HEK293 (cell line): ENCODE measurements around the gene GALR2.

ENCODE experiments used
- CTCF ChIA-PET: fragments of 350-600 bp; formaldehyde crosslinking; extraction: SDS; loops from one replicate; lab custom pipeline; 2021; ENCODE audit warnings: antibody characterized with exemption; lab: Yijun Ruan, JAX
- POLR2A ChIA-PET: fragments of 300-600 bp; formaldehyde crosslinking; extraction: SDS; loops from one replicate; lab custom pipeline; 2020; ENCODE audit warnings: antibody characterized with exemption, inconsistent platforms; lab: Yijun Ruan, JAX
- H3K27ac ChIP-seq: fragments of 200-500 bp; sonication (Bioruptor generic); 2 replicates; pipeline ENCODE4 v1.5.1; 2014; ENCODE audit warnings: low read depth, low read length, control low read depth, inconsistent platforms; ENCODE audit errors: extremely low read depth
- H3K36me3 ChIP-seq, 2 experiments: fragments of 200-500 bp in 1 of 2; sonication (Bioruptor generic) in 1 of 2; 1 replicate in 1 of 2; 2 replicates in 1 of 2; pipeline ENCODE4 v1.5.1; 2014 to 2017; ENCODE audit warnings: inconsistent platforms in 2 of 2, low read length in 2 of 2; ENCODE audit not compliant: control insufficient read depth in 2 of 2, insufficient read depth in 1 of 2
- H3K4me1 ChIP-seq: fragments of 200-500 bp; sonication (Bioruptor generic); 2 replicates; pipeline ENCODE4 v1.5.1; 2014; ENCODE audit warnings: mild to moderate bottlenecking, low read length, inconsistent platforms; ENCODE audit not compliant: control insufficient read depth, insufficient read depth
- H3K4me3 ChIP-seq: 2 replicates; pipeline ENCODE4 v1.5.1; 2011; ENCODE audit warnings: low read depth, mild to moderate bottlenecking, control low read depth, low read length, moderate library complexity
- H3K9me3 ChIP-seq: fragments of 200-500 bp; sonication (Bioruptor generic); 2 replicates; pipeline ENCODE4 v1.5.1; 2014; ENCODE audit warnings: low read depth, low read length, inconsistent platforms; ENCODE audit not compliant: control insufficient read depth, insufficient read depth
- BCL11B ChIP-seq: fragments of 450-650 bp; formaldehyde crosslinking; IDR thresholded peaks from 2 replicates; pipeline ENCODE4 v1.5.1; 2016; ENCODE audit warnings: low read depth, missing biosample characterization, missing genetic modification characterization
- GFI1B ChIP-seq: fragments of 450-650 bp; formaldehyde crosslinking; IDR thresholded peaks from 2 replicates; pipeline ENCODE4 v1.5.1; 2016; ENCODE audit warnings: missing biosample characterization, missing genetic modification characterization
- GLIS1 ChIP-seq: fragments of 450-650 bp; formaldehyde crosslinking; IDR thresholded peaks from 2 replicates; pipeline ENCODE4 v1.5.1; 2016; ENCODE audit warnings: missing biosample characterization, missing genetic modification characterization
- GLIS2 ChIP-seq: fragments of 450-650 bp; formaldehyde crosslinking; IDR thresholded peaks from 2 replicates; pipeline ENCODE4 v1.5.1; 2016; ENCODE audit warnings: missing biosample characterization, missing genetic modification characterization
- KLF7 ChIP-seq: fragments of 450-650 bp; formaldehyde crosslinking; IDR thresholded peaks from 2 replicates; pipeline ENCODE4 v1.5.1; 2016; ENCODE audit warnings: missing biosample characterization, missing genetic modification characterization, borderline replicate concordance
- SP7 ChIP-seq: fragments of 450-650 bp; formaldehyde crosslinking; IDR thresholded peaks from 2 replicates; pipeline ENCODE4 v1.5.1; 2016; ENCODE audit warnings: missing biosample characterization, missing genetic modification characterization
- YY1 ChIP-seq: fragments of 450-650 bp; formaldehyde crosslinking; IDR thresholded peaks from 2 replicates; pipeline ENCODE4 v1.5.1; 2018; ENCODE audit warnings: missing biosample characterization, missing genetic modification characterization
- ZBTB10 ChIP-seq: fragments of 450-650 bp; formaldehyde crosslinking; IDR thresholded peaks from 2 replicates; pipeline ENCODE4 v1.5.1; 2016; ENCODE audit warnings: missing biosample characterization, missing genetic modification characterization
- ZBTB48 ChIP-seq: fragments of 450-650 bp; formaldehyde crosslinking; IDR thresholded peaks from 2 replicates; pipeline ENCODE4 v1.5.1; 2016; ENCODE audit warnings: missing biosample characterization, missing genetic modification characterization
- ZNF133 ChIP-seq: fragments of 450-650 bp; formaldehyde crosslinking; IDR thresholded peaks from 2 replicates; pipeline ENCODE4 v1.5.1; 2016; ENCODE audit warnings: missing biosample characterization, missing genetic modification characterization
- ZNF146 ChIP-seq: fragments of 450-650 bp; formaldehyde crosslinking; IDR thresholded peaks from 2 replicates; pipeline ENCODE4 v1.5.1; 2016; ENCODE audit warnings: missing biosample characterization, missing genetic modification characterization
- ZNF202 ChIP-seq: fragments of 450-650 bp; formaldehyde crosslinking; IDR thresholded peaks from 2 replicates; pipeline ENCODE4 v1.5.1; 2016; ENCODE audit warnings: missing biosample characterization, missing genetic modification characterization, borderline replicate concordance
- ZNF211 ChIP-seq: fragments of 450-650 bp; formaldehyde crosslinking; IDR thresholded peaks from 2 replicates; pipeline ENCODE4 v1.5.1; 2016; ENCODE audit warnings: low read depth, missing biosample characterization, missing genetic modification characterization
- ZNF266 ChIP-seq: fragments of 450-650 bp; formaldehyde crosslinking; IDR thresholded peaks from 2 replicates; pipeline ENCODE4 v1.5.1; 2016; ENCODE audit warnings: missing biosample characterization, missing genetic modification characterization, low read depth
- ZNF292 ChIP-seq: fragments of 450-650 bp; formaldehyde crosslinking; IDR thresholded peaks from 2 replicates; pipeline ENCODE4 v1.5.1; 2016; ENCODE audit warnings: low read depth, missing biosample characterization, missing genetic modification characterization, borderline replicate concordance
- ZNF488 ChIP-seq: fragments of 450-650 bp; formaldehyde crosslinking; IDR thresholded peaks from 2 replicates; pipeline ENCODE4 v1.5.1; 2016; ENCODE audit warnings: missing biosample characterization, missing genetic modification characterization
- ZNF514 ChIP-seq: fragments of 450-650 bp; formaldehyde crosslinking; IDR thresholded peaks from 2 replicates; pipeline ENCODE4 v1.5.1; 2016; ENCODE audit warnings: missing biosample characterization, missing genetic modification characterization
- ZNF558 ChIP-seq: fragments of 450-650 bp; formaldehyde crosslinking; IDR thresholded peaks from 2 replicates; pipeline ENCODE4 v1.5.1; 2016; ENCODE audit warnings: missing biosample characterization, missing genetic modification characterization
- ZNF561 ChIP-seq: fragments of 450-650 bp; IDR thresholded peaks from 2 replicates; pipeline ENCODE4 v1.5.1; 2018; ENCODE audit warnings: missing biosample characterization, missing genetic modification characterization, borderline replicate concordance
- ZNF600 ChIP-seq: fragments of 450-650 bp; formaldehyde crosslinking; IDR thresholded peaks from 2 replicates; pipeline ENCODE4 v1.5.1; 2016; ENCODE audit warnings: missing biosample characterization, missing genetic modification characterization
- ZNF658 ChIP-seq: fragments of 450-650 bp; formaldehyde crosslinking; IDR thresholded peaks from 2 replicates; pipeline ENCODE4; 2016; ENCODE audit warnings: missing biosample characterization, missing genetic modification characterization
- ZNF664 ChIP-seq: fragments of 450-650 bp; formaldehyde crosslinking; IDR thresholded peaks from 2 replicates; pipeline ENCODE4 v1.5.1; 2016; ENCODE audit warnings: missing biosample characterization, missing genetic modification characterization
- ZNF677 ChIP-seq: fragments of 450-650 bp; IDR thresholded peaks from 2 replicates; pipeline ENCODE4 v1.5.0; 2018; ENCODE audit warnings: missing biosample characterization, mild to moderate bottlenecking, missing genetic modification characterization, moderate library complexity
- ZNF776 ChIP-seq: fragments of 450-650 bp; formaldehyde crosslinking; IDR thresholded peaks from 2 replicates; pipeline ENCODE4 v1.5.0; 2017; ENCODE audit warnings: missing biosample characterization, missing genetic modification characterization, borderline replicate concordance
- ZNF785 ChIP-seq: fragments of 450-650 bp; formaldehyde crosslinking; IDR thresholded peaks from 2 replicates; pipeline ENCODE4 v1.5.1; 2016; ENCODE audit warnings: missing biosample characterization, missing genetic modification characterization
- ZNF837 ChIP-seq: fragments of 450-650 bp; formaldehyde crosslinking; IDR thresholded peaks from 2 replicates; pipeline ENCODE4 v1.5.1; 2016; ENCODE audit warnings: missing biosample characterization, missing genetic modification characterization
- TF ChIP-seq, protein P1 (sequence below): fragments of 450-650 bp; formaldehyde crosslinking; IDR thresholded peaks from 2 replicates; pipeline ENCODE4 v1.5.1; 2016; ENCODE audit warnings: missing biosample characterization, missing genetic modification characterization
- TF ChIP-seq, protein P2 (sequence below): fragments of 450-650 bp; formaldehyde crosslinking; optimal IDR thresholded peaks from 2 replicates; pipeline ENCODE3; 2016; ENCODE audit warnings: missing biosample characterization, mild to moderate bottlenecking, missing genetic modification characterization

GALR2 gene

GRCh38 chr17:76072148-76072858 is 2.3 kb upstream of the GALR2 start, which contains the start of gene SRP68 (continued):
- no peak for TF ChIP-seq ZNF202 (tag by site-specific recombination)
- peak; percentile 68; the same call in 1 of the 2 replicates for TF ChIP-seq ZNF561 (tag by site-specific recombination)
- no peak for TF ChIP-seq ZNF776 (tag by site-specific recombination)
- TF ChIP-seq, protein P1, sequence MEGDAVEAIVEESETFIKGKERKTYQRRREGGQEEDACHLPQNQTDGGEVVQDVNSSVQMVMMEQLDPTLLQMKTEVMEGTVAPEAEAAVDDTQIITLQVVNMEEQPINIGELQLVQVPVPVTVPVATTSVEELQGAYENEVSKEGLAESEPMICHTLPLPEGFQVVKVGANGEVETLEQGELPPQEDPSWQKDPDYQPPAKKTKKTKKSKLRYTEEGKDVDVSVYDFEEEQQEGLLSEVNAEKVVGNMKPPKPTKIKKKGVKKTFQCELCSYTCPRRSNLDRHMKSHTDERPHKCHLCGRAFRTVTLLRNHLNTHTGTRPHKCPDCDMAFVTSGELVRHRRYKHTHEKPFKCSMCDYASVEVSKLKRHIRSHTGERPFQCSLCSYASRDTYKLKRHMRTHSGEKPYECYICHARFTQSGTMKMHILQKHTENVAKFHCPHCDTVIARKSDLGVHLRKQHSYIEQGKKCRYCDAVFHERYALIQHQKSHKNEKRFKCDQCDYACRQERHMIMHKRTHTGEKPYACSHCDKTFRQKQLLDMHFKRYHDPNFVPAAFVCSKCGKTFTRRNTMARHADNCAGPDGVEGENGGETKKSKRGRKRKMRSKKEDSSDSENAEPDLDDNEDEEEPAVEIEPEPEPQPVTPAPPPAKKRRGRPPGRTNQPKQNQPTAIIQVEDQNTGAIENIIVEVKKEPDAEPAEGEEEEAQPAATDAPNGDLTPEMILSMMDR (tag by site-specific recombination), result no peak
- TF ChIP-seq ZNF658 (tag by site-specific recombination), result no peak
- TF ChIP-seq ZBTB48 (tag by site-specific recombination), result 0 out of 2 replicates have a peak, but pooled peaks have one; percentile 12
- TF ChIP-seq GLIS2 (tag by site-specific recombination), result no peak
- TF ChIP-seq ZNF514 (tag by site-specific recombination), result no peak
- no peak for TF ChIP-seq ZNF292
- TF ChIP-seq ZNF837 (tag by site-specific recombination), result no peak
- TF ChIP-seq GLIS1 (tag by site-specific recombination), result no peak
- TF ChIP-seq ZNF600, result peak; percentile 99
- peak; percentile 48 for TF ChIP-seq SP7 (tag by site-specific recombination)
- no peak for TF ChIP-seq ZNF677 (tag by site-specific recombination)
- no peak for TF ChIP-seq ZNF211
- TF ChIP-seq, protein P2, sequence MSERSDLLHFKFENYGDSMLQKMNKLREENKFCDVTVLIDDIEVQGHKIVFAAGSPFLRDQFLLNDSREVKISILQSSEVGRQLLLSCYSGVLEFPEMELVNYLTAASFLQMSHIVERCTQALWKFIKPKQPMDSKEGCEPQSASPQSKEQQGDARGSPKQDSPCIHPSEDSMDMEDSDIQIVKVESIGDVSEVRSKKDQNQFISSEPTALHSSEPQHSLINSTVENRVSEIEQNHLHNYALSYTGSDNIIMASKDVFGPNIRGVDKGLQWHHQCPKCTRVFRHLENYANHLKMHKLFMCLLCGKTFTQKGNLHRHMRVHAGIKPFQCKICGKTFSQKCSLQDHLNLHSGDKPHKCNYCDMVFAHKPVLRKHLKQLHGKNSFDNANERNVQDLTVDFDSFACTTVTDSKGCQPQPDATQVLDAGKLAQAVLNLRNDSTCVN (tag by site-specific recombination), result peak; percentile 54

DNA sequence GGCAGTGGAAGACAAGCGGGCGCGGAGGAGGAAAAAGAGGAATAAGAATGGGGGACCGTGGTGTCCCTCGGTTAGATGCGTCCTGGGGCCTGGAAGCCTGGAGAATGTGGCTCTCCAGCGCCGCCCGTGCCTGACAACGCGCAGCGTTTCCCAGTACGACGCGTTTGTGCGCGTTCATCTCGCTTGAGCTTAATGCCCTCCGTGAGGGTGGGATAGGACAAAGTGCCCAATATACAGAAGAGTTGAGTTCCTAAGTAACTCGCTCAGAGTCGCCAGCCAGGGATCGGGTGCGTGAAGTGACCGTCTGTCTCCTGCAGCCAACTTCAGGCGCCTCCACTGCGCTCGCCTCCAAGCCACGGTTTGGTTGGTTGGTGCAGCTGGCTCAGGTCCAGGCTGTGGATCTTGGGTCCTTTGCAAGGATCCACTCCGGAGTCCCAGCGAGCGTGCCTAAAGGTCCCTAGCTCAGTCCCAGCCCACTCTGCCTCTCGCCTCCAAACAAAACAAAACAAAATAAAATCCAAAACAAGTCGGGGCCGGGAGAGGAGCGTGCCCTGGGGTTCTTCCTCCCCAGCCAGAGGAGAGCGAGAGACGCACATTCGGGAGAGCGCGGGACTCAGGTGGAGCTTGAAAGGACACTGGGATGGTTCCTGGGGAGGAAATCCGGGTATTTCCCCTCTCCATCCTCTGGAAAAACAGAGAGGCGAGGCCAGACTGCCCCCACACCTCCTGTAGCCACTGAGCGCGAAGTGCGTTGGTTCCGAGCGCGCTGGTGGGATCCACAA is 974 bp downstream of the GALR2 start:
- ChIA-PET CTCF (interaction anchor here (0.6 to 1.6 kb wide), 6 partner anchors 9 to 424 kb away, joined by 3 to 7 read pairs (median 4); no protein-coding TSS in a partner anchor), POLR2A (interaction anchor here (1.4 kb wide), 1 partner anchor 61 kb away, joined by 5 read pairs; no protein-coding TSS in a partner anchor)
- Histone ChIP-seq H3K9me3 (no peaks in the 10 kb centered on the region), H3K4me1 (peaks cover 11% of the 10 kb centered on the region), H3K4me3 (no peak overlapping the region), H3K36me3 (peaks cover 0 to 3% of the 10 kb centered on the region in 2 experiments; a peak in 2 of 3 replicates), H3K27ac (no peak overlapping the region)
- TF ChIP-seq ZNF658 (tag by site-specific recombination) (no peak), ZNF600 (0 out of 2 replicates have a peak, but pooled peaks have one; percentile 16), ZNF488 (tag by site-specific recombination) (no peak), ZNF146 (no peak), ZNF664 (tag by site-specific recombination) (no peak), KLF7 (tag by site-specific recombination) (no peak), ZNF133 (tag by site-specific recombination) (no peak), GFI1B (tag by site-specific recombination) (no peak), ZNF266 (tag by site-specific recombination) (no peak), YY1 (tag by site-specific recombination) (no peak), ZBTB10 (tag by site-specific recombination) (no peak), ZNF558 (tag by site-specific recombination) (no peak), ZNF677 (tag by site-specific recombination) (no peak), BCL11B (tag by site-specific recombination) (no peak), ZNF785 (no peak)
- TF ChIP-seq, protein P2 (tag by site-specific recombination), result peak; percentile 20
